ENCODE results near the gene RALGAPA1. TPM values are rescaled to one million over a fixed set of nuclear protein-coding genes. Genes with fewer than 3 reads are reported as not detected.

The RALGAPA1 gene
- total and polyA plus RNA-seq, 2 of the 13 experiments (the other 11 are each of a cell fraction or from before 2014, with no cell fraction given): 65.0 to 89.2 TPM

- TF ChIP-seq, protein P1, sequence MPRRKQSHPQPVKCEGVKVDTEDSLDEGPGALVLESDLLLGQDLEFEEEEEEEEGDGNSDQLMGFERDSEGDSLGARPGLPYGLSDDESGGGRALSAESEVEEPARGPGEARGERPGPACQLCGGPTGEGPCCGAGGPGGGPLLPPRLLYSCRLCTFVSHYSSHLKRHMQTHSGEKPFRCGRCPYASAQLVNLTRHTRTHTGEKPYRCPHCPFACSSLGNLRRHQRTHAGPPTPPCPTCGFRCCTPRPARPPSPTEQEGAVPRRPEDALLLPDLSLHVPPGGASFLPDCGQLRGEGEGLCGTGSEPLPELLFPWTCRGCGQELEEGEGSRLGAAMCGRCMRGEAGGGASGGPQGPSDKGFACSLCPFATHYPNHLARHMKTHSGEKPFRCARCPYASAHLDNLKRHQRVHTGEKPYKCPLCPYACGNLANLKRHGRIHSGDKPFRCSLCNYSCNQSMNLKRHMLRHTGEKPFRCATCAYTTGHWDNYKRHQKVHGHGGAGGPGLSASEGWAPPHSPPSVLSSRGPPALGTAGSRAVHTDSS (CRISPR knock-in tag; conservative IDR thresholded peaks at IDR 0.05): no peak
- TF ChIP-seq ZFP1 (CRISPR knock-in tag; IDR thresholded peaks at IDR 0.05): peak; percentile 91; the same call in 1 of the 2 replicates
- TF ChIP-seq ZNF362 (CRISPR knock-in tag; IDR thresholded peaks at IDR 0.05; ENCODE audit: borderline replicate concordance): no peak
- TF ChIP-seq HMGA1 (CRISPR knock-in tag; conservative IDR thresholded peaks at IDR 0.05): peak; percentile 66; the same call in 1 of the 2 replicates
- no peak for TF ChIP-seq SUZ12 (IDR thresholded peaks at IDR 0.05; ENCODE audit: low read depth, low read length)
- TF ChIP-seq ZNF484 (CRISPR knock-in tag; IDR thresholded peaks at IDR 0.05; ENCODE audit: borderline replicate concordance, low read depth): no peak
- no peak for TF ChIP-seq ZFP41 (CRISPR knock-in tag; IDR thresholded peaks at IDR 0.05; ENCODE audit: borderline replicate concordance)
- TF ChIP-seq SP4 (CRISPR knock-in tag; IDR thresholded peaks at IDR 0.05): no peak
- no peak for TF ChIP-seq TAF1 (CRISPR knock-in tag; IDR thresholded peaks at IDR 0.05)
- 0 out of 2 replicates have a peak, but pooled peaks have one; percentile 81 for TF ChIP-seq ZNF567 (CRISPR knock-in tag; IDR thresholded peaks at IDR 0.05; ENCODE audit: borderline replicate concordance)
- TF ChIP-seq ZNF781 (CRISPR knock-in tag; IDR thresholded peaks at IDR 0.05; ENCODE audit: borderline replicate concordance, not compliant biosample characterization): no peak
- TF ChIP-seq NR2C2 (CRISPR knock-in tag; IDR thresholded peaks at IDR 0.05; ENCODE audit: borderline replicate concordance): no peak
- peak; percentile 60 for TF ChIP-seq ASH2L (IDR thresholded peaks at IDR 0.05; ENCODE audit: insufficient read length, low read depth, low read length)
- TF ChIP-seq, protein P2, sequence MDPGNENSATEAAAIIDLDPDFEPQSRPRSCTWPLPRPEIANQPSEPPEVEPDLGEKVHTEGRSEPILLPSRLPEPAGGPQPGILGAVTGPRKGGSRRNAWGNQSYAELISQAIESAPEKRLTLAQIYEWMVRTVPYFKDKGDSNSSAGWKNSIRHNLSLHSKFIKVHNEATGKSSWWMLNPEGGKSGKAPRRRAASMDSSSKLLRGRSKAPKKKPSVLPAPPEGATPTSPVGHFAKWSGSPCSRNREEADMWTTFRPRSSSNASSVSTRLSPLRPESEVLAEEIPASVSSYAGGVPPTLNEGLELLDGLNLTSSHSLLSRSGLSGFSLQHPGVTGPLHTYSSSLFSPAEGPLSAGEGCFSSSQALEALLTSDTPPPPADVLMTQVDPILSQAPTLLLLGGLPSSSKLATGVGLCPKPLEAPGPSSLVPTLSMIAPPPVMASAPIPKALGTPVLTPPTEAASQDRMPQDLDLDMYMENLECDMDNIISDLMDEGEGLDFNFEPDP (CRISPR knock-in tag; conservative IDR thresholded peaks at IDR 0.05): no peak
- no peak for TF ChIP-seq SP1 (IDR thresholded peaks at IDR 0.05)
- TF ChIP-seq SP1 (CRISPR knock-in tag; IDR thresholded peaks at IDR 0.05): no peak
- TF ChIP-seq LBX2 (CRISPR knock-in tag; IDR thresholded peaks at IDR 0.05; ENCODE audit: borderline replicate concordance): no peak
- no peak for TF ChIP-seq SMYD3 (CRISPR knock-in tag; IDR thresholded peaks at IDR 0.05)
- no peak for TF ChIP-seq ZNF543 (CRISPR knock-in tag; IDR thresholded peaks at IDR 0.05)
- peak; percentile 33; the same call in 1 of the 2 replicates for TF ChIP-seq HNF4A (CRISPR knock-in tag; IDR thresholded peaks at IDR 0.05)
- no peak for TF ChIP-seq ZNF749 (CRISPR knock-in tag; IDR thresholded peaks at IDR 0.05; ENCODE audit: borderline replicate concordance)
- TF ChIP-seq TMF1 (CRISPR knock-in tag; IDR thresholded peaks at IDR 0.05; ENCODE audit: low read depth): no peak
- TF ChIP-seq ZNF264 (CRISPR knock-in tag; IDR thresholded peaks at IDR 0.05): peak; percentile 64; the same call in 1 of the 2 replicates
- TF ChIP-seq, protein P3, sequence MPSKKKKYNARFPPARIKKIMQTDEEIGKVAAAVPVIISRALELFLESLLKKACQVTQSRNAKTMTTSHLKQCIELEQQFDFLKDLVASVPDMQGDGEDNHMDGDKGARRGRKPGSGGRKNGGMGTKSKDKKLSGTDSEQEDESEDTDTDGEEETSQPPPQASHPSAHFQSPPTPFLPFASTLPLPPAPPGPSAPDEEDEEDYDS (CRISPR knock-in tag; IDR thresholded peaks at IDR 0.05): peak; percentile 12; the same call in 1 of the 2 replicates
- TF ChIP-seq ZNF292 (CRISPR knock-in tag; IDR thresholded peaks at IDR 0.05; ENCODE audit: borderline replicate concordance, low read depth): 0 out of 2 replicates have a peak, but pooled peaks have one; percentile 12
These were observed 12.7 kb upstream of the RALGAPA1 start (continued) for GRCh38 chr14:35821564-35822411.
